OCI-M1 (cell line): ENCODE results near the gene RPL3.

Experiments used
- DNase-seq: peaks from one replicate; lab custom pipeline; 2025; lab: John Stamatoyannopoulos, UW

The RPL3 gene

DNA sequence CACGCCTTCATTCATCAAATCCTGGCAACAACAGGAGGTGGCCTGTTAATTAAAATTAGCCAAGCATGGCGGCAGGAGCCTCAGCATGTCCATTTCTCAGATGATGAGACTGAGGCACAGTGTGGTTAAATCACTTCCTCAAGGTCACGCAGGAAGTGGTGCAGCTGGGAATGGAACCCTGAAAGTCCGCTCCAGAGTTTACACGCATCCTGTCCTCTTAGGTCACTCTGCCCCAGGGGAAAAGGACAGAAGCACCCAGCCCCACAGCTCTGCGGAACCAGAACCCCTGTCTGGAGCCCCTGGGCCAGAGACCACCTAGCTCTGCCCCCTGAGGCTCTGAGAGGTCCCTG is 19.6 kb downstream of the RPL3 start:
- DNase-seq: peak; percentile 35

DNA sequence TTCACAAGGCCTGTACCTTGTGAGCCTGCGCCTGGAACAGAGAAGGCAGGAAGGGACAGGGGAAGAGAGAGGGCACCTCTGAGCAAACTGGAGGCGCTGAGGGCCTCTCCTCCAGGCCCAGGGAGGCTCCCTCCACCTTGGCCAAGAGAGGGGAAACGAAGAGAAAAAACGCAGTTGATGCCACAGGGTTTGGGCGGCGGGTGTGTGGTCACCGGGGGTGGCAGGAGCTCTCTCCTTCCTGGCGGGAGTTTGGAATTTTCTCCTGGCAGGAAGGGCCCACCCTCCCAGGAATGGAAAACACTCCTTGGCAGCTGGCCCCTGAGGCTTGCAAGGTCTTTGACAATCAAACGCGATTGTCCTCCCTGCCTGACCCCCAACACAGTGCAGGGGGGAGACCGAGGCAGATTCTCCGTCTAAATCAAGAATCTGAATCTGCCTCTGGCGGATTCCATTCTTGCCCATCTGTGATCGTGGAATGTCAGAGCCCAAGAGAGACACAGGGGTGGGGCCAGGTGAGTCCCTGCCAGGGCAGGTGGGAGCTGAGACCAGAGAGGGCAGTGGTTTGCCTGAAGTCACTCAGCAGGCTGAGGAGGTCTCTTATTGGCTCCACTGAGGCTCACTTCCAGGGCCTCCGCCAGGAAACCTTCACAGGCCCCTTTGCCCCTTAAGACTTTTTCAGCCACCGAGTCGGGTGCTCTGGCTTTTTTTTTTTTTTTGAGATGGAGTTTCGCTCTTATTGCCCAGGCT is 21.0 kb downstream of the RPL3 start:
- no peak for DNase-seq

DNA sequence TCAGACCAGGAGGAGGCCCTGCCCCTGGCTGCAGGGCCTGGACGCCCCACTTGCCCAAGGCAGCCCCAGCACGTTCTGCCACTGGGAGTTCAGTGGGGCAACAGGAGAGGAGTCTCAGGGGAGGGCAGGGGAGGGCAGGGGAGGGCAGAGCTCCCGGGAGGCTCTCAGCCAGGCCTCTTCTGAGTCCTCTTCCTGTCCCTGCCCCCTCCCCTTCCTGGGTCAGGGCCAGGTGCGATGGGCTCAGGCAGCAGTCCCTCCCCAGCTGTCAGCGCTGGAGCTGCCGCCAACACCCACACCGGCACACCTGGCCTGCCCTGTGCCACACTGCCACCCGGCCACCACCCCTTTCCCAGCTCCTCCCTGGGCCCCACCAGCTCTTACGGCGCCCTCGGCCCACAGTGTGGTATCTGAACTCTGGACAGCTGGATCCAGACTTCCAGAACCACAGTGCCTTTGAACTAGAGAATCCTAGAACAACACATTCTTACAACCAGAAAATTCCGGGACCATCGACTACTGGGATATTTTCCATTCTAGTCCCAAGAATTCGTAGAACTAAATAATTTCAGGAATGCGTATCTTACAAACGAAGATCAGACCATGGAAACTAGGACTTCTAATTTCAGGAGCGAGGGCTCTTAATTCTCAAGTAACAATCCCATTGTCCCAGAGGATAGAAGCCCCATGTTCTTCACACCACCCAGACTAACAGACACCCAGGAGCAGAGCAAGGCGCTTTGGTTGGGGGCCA is 21.8 kb downstream of the RPL3 start:
- no peak for DNase-seq

GRCh38 chr22:39296981-39297489 is 22.4 kb downstream of the RPL3 start:
- no peak for DNase-seq

GRCh38 chr22:39296535-39296934 is 22.9 kb downstream of the RPL3 start:
- DNase-seq: no peak

DNA sequence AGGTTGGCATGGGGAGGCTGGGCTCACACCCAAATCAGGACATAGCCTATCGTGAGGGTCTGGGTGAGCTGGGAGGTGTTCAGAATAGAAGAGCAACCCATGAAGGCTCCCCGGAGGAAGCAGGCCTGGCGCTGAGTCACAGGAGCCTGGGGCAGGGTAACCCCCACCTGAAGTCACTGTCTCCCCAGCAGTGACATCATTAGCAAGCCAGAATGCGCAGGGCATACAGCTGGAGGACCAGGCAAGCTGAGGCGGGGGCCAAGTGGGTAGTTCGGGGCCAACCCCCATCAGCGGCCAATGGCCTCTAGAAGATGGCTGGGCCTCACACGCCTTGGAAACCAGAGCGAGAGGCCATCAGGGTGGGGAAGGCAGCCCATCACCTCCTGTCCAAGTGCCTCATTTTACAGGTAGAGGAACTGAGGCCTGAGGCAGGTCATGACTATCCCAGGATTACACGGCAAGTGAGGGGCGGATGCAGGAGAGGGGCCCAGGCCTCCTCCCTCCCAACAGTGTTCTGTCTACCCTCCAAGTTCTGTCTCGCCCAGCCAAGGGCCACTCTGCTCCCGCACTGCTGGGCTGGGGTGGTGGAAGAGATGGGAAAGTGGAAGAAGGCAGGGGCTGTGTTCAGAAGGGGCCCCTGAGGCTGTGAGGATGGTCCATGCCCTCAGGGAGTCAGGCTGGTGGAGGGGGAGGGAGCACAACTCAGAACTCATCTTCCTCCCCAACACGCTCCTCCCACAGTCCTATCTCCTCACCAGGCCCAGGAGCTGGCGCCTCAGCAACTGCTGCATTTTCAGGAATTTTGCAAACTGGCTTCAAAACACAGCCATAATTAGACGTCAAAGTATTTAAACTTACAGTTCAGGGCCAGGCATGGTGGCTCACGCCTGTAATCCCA is 24.6 kb downstream of the RPL3 start:
- no peak for DNase-seq

GRCh38 chr22:39293766-39294368 is 25.6 kb downstream of the RPL3 start:
- no peak for DNase-seq

DNA sequence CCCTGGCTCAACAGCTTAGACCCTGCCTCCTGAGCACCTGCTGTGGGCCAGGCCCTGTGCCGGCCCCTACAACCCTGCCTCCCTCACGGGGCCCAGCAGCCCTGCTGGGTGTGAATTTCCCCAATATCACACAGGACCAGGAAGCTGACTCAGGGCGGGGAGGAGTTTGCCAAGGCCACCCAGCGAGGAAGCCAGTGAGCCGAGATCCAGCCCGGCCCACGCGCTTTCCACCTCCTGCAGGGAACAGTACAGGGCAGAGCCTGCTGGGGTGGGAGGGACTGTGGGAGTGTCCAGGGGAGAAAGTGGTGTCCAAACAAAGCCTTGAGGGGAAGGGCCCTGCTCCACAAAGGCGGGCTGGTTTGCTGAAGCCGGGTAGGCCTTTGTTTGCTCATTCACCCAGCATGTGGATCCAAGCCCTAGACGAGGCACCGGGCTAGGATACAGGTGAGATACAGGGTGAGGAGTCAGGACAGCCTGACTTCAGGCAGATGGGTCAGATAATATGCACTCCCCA is 26.8 kb downstream of the RPL3 start:
- DNase-seq: no peak

GRCh38 chr22:39292031-39292462 is 27.4 kb downstream of the RPL3 start:
- DNase-seq: no peak

- DNase-seq: no peak
Observed at GRCh38 chr22:39291523-39291922, 27.9 kb downstream of the RPL3 start.

GRCh38 chr22:39290724-39291161 is 28.7 kb downstream of the RPL3 start:
- DNase-seq: no peak

GRCh38 chr22:39289975-39290720 is 29.3 kb downstream of the RPL3 start:
- no peak for DNase-seq

DNA sequence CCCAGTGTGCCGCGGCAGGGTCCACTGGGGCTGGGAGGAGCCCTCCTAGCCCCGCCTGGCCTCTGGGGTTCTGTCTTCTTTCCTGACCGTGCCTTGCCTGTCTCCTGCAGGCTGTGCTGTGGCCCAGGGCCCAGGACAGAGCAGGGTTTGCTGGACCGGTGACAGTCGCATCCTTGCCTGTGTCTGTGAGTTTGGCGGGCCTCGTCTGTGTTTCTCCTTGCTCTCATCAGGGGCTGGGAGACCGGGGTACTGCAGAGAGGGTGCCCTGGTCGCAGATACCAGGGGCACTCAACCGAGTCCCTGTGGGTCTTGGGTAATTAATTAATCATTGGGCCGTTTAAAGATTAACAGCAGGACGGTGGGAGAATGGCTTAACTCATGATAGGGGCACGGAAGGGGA is 29.9 kb downstream of the RPL3 start:
- no peak for DNase-seq

- no peak for DNase-seq
Observed at GRCh38 chr22:39288135-39288898, 31.1 kb downstream of the RPL3 start.

DNA sequence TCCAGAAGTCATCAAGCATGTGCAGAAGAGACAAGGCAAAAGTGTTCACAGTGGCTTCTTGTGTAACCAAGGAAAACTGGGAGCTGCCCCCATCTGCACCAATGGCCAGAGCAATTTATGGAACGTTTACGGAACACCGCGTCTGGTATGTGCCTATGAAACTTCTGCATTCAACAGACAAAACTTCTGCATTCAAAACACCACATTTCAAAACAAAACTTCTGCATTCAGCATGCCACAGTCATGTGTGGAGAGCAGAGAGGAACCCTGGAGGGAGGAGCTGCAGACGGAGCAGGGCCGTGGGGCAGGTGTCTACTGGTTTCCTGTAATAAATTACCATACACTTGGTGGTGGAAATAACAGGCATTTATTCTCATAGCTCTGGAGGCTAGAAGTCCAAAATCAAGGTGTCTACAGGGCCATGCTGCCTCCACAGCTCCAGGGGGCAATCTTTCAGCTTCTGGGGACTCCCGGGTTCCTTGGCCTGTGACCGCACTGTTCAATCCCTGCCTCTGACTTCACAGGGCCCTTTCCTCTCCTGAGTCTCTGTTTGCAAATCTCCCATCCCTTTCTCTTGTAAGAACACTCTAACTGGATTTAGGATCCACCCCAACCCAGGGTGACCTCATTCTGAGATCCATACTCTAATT is 32.2 kb downstream of the RPL3 start:
- no peak for DNase-seq

DNA sequence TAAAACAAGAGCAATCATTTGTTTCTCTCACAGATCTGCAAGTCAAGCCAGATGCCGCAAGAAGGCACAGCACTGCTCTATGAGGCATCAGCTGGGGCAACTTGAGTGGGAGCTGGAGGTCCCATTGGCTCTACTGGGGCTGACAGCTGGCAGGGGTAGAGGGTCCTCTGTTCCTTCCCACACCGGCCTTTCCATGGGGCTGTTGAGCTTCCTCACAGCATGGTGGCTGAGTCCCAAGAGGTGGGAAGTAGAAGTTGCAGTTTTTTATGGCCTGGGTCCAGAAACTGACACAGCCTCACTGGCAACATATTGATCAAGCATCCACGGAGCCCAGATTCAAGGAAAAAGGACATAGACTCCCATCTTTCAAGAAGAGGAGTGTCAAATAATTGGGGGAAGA is 34.4 kb downstream of the RPL3 start:
- no peak for DNase-seq

GRCh38 chr22:39284142-39284980 is 35.1 kb downstream of the RPL3 start:
- DNase-seq: no peak

DNA sequence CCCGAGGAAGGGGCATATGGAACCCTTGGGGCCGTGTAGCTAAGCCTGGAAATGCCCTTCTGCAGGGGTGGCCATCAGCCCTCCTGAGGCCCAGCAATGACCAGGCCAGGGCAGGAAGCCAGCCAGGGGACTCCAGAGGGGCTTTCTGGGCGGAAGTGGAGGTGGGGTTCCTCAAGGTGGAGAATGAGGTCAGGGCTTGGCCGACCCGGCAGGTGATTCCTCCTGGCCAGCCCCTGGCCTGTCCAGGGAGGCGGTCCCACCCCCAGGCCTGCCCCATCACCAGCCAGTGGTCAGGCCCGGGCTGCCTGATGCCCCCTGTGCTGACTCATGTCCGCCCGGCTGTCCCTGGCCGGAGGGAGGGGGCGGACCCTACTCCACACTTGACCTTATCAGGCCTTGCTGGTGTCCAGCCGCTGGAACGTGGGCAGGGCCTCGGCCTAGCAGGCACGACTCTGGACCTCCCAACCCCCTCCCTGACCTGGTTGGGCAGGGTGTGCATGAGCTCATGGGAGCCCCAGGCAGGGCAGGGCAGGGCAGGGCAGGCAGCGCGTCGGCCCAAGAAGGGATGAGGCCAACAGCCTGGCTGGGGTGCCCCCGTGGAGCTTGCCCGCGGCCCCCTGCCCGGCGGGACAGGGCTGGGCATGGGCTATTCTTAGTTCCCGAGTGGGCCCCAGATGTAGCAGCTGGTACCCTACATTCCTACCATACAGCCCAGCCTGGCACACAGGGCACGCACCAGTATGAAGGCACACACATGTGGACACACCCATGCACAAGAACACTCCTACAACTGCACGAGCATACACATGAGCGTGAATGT is 35.9 kb downstream of the RPL3 start:
- peak; percentile 74 for DNase-seq
